ENCODE data around the gene DLG4.
"Not testable (repeated sequence)": the region's sequence is repeated elsewhere in the genome, so short reads cannot be mapped to it uniquely, and the experiment has no call there.

Gene DLG4

DNA sequence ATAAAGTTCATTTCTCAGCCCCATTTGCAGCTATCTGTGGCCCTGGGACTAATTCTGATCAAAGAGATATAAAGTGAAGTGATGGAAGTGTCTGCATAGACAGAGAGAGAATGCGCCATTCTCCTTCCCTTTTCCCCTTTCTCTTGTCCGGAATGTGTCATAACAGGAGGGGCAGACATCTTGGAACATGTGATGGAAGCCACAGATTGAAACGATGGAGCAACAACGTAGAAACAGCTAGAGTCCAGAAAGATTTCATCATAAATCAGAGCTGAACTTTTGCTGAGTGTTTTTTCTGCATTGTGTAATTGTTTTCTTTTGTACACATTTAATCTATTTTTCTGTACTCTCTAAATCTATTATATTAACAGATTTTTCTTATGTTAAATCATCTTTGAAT lies 51.8 kb downstream of the DLG4 start:
- no peak for DNase-seq (ENCODE audit: low read depth in 2 of 3, low spot score in 2 of 3)

DNA sequence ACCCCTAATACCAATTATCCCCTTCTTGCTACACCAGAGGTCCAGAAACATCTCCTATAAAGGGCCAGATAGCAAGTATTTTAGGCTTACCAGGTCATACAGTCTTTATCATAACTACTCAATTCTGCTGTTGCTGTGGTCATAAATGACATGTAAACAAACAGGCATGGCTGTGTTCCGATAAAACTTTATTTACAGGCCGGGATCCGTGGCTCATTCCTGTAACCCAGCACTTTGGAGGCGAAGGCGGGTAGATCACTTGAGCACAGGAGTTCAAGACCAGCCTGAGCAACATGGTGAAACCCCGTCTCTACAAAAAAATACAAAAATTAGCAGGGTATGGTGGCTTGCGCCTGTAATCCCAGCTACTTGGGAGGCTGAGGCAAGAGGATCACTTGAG lies 52.8 kb downstream of the DLG4 start:
- no peak for DNase-seq (ENCODE audit: low read depth in 2 of 3, low spot score in 2 of 3)

DNA sequence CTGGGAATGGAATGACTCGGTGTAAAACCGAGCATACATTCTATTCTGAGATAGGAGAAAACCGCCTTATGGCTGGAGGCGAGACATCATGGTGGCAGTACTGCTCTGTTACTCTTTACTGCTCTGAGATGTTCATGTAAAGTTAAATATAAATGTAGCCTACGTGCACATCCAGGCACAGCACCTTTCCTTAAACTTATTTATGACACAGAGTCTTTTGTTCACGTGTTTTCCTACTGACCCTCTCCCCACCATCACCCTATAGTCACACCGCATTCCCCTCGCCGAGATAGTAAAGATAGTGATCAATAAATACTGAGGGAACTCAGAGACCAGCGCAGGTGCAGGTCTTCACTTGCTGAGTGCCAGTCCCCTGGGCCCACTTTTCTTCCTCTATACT lies 60.1 kb downstream of the DLG4 start:
- DNase-seq (ENCODE audit: low read depth in 2 of 3, low spot score in 2 of 3) = not testable (repeated sequence)

DNA sequence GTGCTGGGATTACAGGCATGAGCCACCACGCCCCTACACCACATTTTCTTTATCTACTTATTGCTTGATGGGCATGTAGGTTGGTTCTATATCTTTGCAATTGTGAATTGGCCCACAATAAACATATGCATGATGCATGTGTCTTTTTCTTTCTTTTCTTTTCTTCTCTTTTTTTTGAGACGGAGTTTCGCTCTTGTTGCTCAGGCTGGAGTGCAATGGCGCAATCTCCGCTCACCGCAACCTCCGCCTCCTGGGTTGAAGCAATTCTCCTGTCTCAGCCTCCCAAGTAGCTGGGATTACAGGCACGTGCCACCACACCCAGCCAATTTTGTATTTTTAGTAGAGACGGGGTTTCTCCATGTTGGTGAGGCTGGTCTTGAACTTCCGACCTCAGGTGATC lies 61.2 kb downstream of the DLG4 start:
- not testable (repeated sequence) for DNase-seq (ENCODE audit: low read depth in 2 of 3, low spot score in 2 of 3)

DNA sequence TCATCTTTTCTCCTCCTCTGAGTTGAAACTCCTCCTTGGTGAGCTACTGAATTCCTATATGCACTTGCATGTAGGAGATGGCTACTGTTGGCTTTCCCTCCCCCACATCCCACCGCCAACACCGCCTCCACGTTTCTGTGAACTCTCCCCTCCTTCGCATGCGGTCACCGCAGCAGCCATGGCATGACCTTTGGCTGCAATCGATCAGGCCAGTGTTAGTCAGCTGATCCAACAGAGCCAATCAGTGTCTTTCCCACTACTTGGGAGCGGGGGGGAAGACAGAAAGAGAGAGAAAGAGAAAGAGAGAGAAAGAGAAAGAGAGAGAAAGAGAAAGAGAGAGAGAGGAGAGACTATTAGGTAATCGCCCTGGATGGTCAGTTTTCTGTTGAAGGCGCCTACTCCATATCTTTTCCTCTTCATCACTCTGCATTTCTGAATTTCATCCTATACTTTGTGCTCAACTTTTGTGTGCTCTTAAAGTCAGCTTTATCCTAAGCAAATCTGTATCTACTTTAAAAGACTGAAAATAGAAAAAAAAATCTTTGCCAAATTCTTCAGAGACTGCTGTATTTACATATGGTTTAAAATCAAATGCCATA lies 63.2 kb downstream of the DLG4 start:
- no peak for DNase-seq (ENCODE audit: low read depth in 2 of 3, low spot score in 2 of 3)

DNA sequence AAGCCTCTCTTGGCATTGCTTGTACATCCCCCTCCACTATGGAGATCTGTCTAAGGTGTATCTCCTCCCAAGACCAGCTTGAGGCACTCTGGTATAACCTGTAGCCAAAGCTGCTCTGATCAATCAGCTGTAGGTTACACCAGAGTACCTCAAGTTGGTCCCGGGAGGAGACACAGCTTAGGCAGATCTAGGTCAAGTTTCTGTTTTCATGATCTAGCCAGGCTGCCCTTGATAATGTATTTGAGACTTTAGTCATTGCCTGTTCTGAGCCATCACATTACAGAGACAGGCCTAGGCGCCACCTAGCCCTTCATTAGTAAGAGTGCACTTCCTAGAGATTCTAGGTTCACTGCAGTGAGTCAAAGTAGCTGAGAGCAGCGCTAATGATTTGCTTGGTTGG lies 71.9 kb downstream of the DLG4 start:
- DNase-seq (ENCODE audit: low read depth in 2 of 3, low spot score in 2 of 3) = no peak

DNA sequence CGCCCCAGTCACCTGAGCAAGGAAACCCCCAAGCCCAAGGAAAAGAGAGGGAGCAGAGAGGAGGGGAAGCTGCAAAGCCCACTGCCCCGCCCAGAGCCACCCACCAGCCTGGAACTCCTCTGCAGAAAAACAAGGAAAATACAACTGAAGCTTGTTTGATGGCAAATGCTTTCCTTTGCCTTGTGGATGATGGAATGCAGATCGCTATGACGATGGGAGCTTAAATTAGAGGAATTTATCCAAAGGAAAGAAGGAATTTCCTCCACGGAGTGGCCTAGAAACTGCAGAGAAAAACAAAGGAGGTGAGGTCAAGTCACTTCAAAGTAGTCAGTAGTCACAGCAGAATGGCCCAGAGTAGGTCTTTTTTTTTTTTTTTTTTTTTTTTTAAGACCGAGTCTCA lies 73.5 kb downstream of the DLG4 start:
- no peak for DNase-seq (ENCODE audit: low read depth in 2 of 3, low spot score in 2 of 3)

DNA sequence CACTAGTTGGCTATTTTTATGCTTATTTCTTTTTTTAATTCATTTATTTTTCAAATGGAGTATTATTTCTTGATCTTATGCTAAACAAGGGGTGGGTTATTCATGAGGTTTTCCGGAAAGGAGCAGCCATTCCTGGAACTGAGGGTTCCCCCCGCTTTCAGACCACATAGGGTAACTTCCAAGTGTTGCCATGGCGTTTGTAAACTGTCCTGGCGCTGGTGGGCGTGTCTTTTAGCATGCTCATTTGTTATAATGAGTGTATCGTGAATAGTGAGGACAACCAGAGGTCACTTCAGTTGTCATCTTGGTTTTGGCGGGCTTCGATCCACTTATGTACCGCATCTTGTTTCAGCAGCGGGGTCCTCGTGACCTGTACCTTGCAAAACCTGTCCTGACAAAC lies 75.4 kb downstream of the DLG4 start:
- no peak for DNase-seq (ENCODE audit: low read depth in 2 of 3, low spot score in 2 of 3)

DNA sequence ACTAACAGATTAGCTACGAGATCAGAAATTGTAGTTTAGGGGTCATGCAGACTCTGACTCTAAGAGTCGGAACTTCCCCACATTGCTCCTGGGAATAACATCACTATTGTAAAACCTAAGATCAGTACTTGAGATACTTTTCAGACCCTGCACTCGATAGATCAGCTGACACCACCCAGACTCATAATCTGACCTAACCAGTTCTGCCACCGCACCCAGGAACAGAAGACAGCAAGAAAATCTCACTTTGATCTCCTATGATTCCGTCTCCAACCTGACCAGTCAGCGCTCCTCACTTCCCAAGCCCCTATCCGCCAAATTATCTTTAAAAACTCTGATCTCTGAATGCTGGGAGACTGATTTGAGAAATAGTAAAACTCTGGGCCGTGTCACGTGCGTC lies 77.8 kb downstream of the DLG4 start:
- DNase-seq (ENCODE audit: low read depth in 2 of 3, low spot score in 2 of 3) = no peak

DNA sequence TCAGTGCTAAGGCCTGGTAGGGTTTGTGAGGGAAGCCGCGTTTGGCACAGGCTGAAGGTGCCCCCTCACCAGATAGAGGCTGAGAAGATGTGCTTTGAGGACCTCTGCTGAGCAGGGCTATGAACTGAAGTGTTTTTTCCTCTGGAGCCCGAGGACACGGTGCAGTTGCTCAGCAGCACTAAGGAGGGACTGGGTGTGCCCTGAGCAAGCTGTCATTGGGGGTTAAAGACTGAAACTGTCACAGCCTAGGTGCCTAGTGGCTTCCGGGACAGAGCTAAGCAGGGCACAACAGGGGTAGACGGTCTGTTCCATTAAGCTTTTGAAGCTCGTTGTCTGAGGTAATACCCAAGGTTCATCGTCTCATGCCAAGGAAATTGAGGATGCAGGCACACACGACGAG lies 80.2 kb downstream of the DLG4 start:
- DNase-seq (ENCODE audit: low read depth in 2 of 3, low spot score in 2 of 3) = no peak

DNA sequence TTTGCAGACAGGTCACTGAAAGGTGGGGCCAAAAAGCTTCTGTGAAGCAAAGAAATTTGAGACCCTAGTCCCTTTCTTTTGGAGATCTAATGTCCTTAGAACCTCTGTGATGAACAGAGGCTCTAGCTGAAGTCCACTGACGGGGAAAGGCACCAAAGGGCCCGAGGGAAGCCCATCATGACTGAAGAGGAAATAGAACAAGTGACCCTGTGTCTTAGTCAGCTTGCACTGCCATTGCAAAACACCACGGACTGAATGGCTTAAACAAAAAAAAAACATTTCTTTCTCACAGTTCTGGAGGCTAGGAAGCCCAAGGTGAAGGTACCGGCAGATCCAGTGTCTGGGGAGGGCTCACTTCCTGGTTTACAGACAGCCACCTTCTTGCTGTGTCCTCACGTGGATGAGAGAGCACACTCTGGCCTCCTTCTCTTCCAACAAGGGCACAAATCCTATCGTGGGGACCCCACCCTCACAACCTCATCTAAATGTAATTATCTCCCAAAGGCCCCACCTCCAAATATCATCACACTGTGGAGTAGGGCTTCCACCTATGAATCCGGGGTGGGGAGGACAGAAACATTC lies 80.7 kb downstream of the DLG4 start:
- DNase-seq (ENCODE audit: low read depth in 2 of 3, low spot score in 2 of 3) = no peak

DNA sequence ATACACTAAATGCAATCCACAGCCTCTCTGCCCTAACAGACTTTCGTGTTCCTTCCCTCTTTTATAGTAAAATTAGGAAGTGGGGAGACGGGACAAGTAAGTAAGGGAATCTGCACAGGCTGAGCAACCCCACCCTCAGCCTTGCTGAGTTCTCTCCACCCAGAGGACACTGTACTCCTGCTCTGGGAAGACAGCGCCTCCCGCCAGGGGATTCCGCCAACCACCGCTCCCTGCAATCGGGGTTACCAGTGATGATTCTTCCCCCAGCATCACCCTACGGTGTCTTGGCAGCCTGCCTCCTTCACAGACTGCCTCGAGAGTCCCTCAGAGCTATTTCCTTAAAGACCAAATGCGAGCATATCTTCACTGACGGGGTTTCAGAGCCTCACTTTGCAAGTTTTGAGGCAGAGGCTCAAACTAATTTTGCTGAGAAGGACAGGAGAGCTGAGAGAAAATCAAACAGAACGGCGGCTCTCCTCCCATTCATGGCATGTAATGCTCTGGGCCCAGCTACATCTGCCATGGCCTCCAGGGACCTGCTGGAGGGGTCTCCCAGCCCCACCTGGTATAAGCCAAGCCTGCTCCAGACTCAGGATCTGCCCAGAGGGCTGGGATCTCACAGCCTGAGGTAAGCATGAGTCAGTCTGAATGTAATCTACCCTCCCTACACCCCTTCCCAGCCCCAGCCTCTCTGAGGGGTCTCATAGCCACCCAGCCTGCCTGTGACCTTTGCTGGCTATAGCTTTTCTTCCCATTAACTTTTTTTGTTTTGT lies 82.3 kb downstream of the DLG4 start:
- DNase-seq (ENCODE audit: low read depth in 2 of 3, low spot score in 2 of 3) = no peak
